OCI-LY7 (cell line): ENCODE measurements around the gene RAD50. TPM values are rescaled to one million over a fixed set of nuclear protein-coding genes. Genes with fewer than 3 reads are reported as not detected.
"Not testable (repeated sequence)": the region's sequence is repeated elsewhere in the genome, so short reads cannot be mapped to it uniquely, and the experiment has no call there.

Experiments used
- BruUV-seq: library from RNA; stranded (reverse); fragments of 400-500 nt; replicated peaks from 2 replicates; lab custom pipeline; 2021; lab: Mats Ljungman, UMichigan
- CTCF ChIA-PET: fragments of 300-600 bp; sonication (Branson Sonifier 250); formaldehyde crosslinking; loops from one replicate; lab custom pipeline; 2022; ENCODE audit warnings: antibody characterized with exemption; ENCODE audit not compliant: unreplicated experiment; lab: Charles Lee
- POLR2A ChIA-PET: fragments of 300-600 bp; sonication (Branson Sonifier 250); formaldehyde crosslinking; loops from one replicate; lab custom pipeline; 2022; ENCODE audit warnings: antibody characterized with exemption; lab: Charles Lee
- DNase-seq: peaks from one replicate; pipeline ENCODE4 v3.0.0-alpha.2; 2015; ENCODE audit warnings: low spot score
- H2AFZ ChIP-seq: fragments of 200-600 bp; sonication (generic), shearing (Covaris generic); 2 replicates; pipeline ENCODE4 v1.6.1; 2014; ENCODE audit warnings: mild to moderate bottlenecking, antibody characterized with exemption, low read length, moderate library complexity
- H3K27ac ChIP-seq: fragments of 200-600 bp; sonication (generic); 2 replicates; pipeline ENCODE4 v1.5.1; 2014; ENCODE audit warnings: mixed run types, low read depth, mild to moderate bottlenecking, moderate library complexity, low read length, inconsistent platforms; ENCODE audit not compliant: poor library complexity, severe bottlenecking
- H3K36me3 ChIP-seq: fragments of 200-600 bp; sonication (generic); 2 replicates; pipeline ENCODE4 v1.6.1; 2014; ENCODE audit warnings: mild to moderate bottlenecking, antibody characterized with exemption, low read length, moderate library complexity, mixed read lengths; ENCODE audit not compliant: insufficient read depth
- H3K4me1 ChIP-seq: fragments of 200-600 bp; sonication (generic); 2 replicates; pipeline ENCODE4 v1.5.1; 2014; ENCODE audit warnings: mild to moderate bottlenecking, low read length; ENCODE audit not compliant: insufficient read depth, poor library complexity, severe bottlenecking
- H3K4me2 ChIP-seq: fragments of 200-600 bp; sonication (generic); 2 replicates; pipeline ENCODE4 v1.6.1; 2014; ENCODE audit warnings: mild to moderate bottlenecking, low read length
- H3K4me3 ChIP-seq: fragments of 200-600 bp; sonication (generic); 2 replicates; pipeline ENCODE4 v1.5.1; 2014; ENCODE audit warnings: mild to moderate bottlenecking, low read depth, low read length; ENCODE audit not compliant: poor library complexity, severe bottlenecking
- H3K79me2 ChIP-seq: fragments of 200-600 bp; sonication (generic); 2 replicates; pipeline ENCODE4 v1.6.1; 2016; ENCODE audit warnings: low read depth, mild to moderate bottlenecking, low read length, moderate library complexity, mixed read lengths; ENCODE audit not compliant: insufficient read depth
- H3K9me2 ChIP-seq: fragments of 200-600 bp; sonication (generic); 2 replicates; pipeline ENCODE4 v1.6.1; 2016; ENCODE audit warnings: mild to moderate bottlenecking, low read length, mixed read lengths; ENCODE audit not compliant: insufficient read depth
- H3K9me3 ChIP-seq: fragments of 200-600 bp; sonication (generic); 2 replicates; pipeline ENCODE4 v1.6.1; 2014; ENCODE audit warnings: mild to moderate bottlenecking, mixed run types, low read length, mixed read lengths
- H4K20me1 ChIP-seq: fragments of 200-600 bp; sonication (generic); 2 replicates; pipeline ENCODE4 v1.6.1; 2014; ENCODE audit warnings: mild to moderate bottlenecking, antibody characterized with exemption, low read length, moderate library complexity, mixed read lengths; ENCODE audit not compliant: insufficient read depth
- CTCF ChIP-seq: fragments of 200-600 bp; sonication (generic); conservative IDR thresholded peaks from 2 replicates; pipeline ENCODE4 v1.5.1; 2014; ENCODE audit warnings: mild to moderate bottlenecking, antibody characterized with exemption, low read length, moderate library complexity, mixed read lengths
- EZH2phosphoT487 ChIP-seq: fragments of 200-600 bp; sonication (generic); IDR thresholded peaks from 2 replicates; pipeline ENCODE4 v1.6.1; 2018; ENCODE audit warnings: low read depth, borderline replicate concordance, mild to moderate bottlenecking, mixed run types, antibody characterized with exemption, low read length, moderate library complexity, mixed read lengths
- intact Hi-C: fragments of 100-400 bp; cut with micrococcal nuclease; formaldehyde crosslinking; loops from one replicate; pipeline ENCODE4 v1.10.0; 2022; ENCODE audit not compliant: unreplicated experiment
- total RNA-seq, 2 experiments: library from RNA; depleted of rRNA in 1 of 2; stranded (reverse); fragments of >200 nt in 1 of 2; shearing (Covaris generic) in 1 of 2; gene quantifications; 2 replicates each; pipeline ENCODE4 v1.2.3, GENCODE V29; 2014 to 2022

RAD50 gene
- total RNA-seq, 2 experiments from 2014 or later = 24.0 to 59.8 TPM

- Histone ChIP-seq H3K4me3 (no peak overlapping the region), H3K79me2 (peaks cover 37% of the 10 kb centered on the region), H3K4me1 (peaks cover 15% of the 10 kb centered on the region), H3K9me3 (peaks cover 31% of the 10 kb centered on the region; the same call in 1 of the 2 replicates), H3K27ac (no peak overlapping the region), H3K4me2 (no peak overlapping the region), H3K9me2 (no peaks in the 10 kb centered on the region), H3K36me3 (peaks cover 72% of the 10 kb centered on the region), H4K20me1 (no peaks in the 10 kb centered on the region), H2AFZ (no peak overlapping the region)
- POLR2A ChIA-PET = no interaction called here
- TF ChIP-seq CTCF = no peak
- TF ChIP-seq EZH2phosphoT487 = no peak
- no TSS peak for BruUV-seq
- intact Hi-C loops = no loop called here
- no peak for DNase-seq
- CTCF ChIA-PET = no interaction called here
Observed at GRCh38 chr5:132561601-132562000, 4.8 kb downstream of the RAD50 start.

- H3K4me2 ChIP-seq, H3K4me1 ChIP-seq, H3K27ac ChIP-seq, BruUV-seq, H4K20me1 ChIP-seq, CTCF ChIA-PET, H3K9me2 ChIP-seq, intact Hi-C loops, H3K4me3 ChIP-seq, POLR2A ChIA-PET, H2AFZ ChIP-seq, DNase-seq: not testable (repeated sequence)
- Histone ChIP-seq H3K36me3 (peaks cover 96% of the 10 kb centered on the region), H3K79me2 (peaks cover 22% of the 10 kb centered on the region), H3K9me3 (peaks cover 31% of the 10 kb centered on the region; the same call in 1 of the 2 replicates)
Observed at GRCh38 chr5:132564555-132564954, 7.8 kb downstream of the RAD50 start.

- BruUV-seq = no TSS peak
- Histone ChIP-seq H3K9me3 (peaks cover 31% of the 10 kb centered on the region; the same call in 1 of the 2 replicates), H4K20me1 (no peaks in the 10 kb centered on the region), H3K4me1 (no peaks in the 10 kb centered on the region), H2AFZ (no peak overlapping the region), H3K36me3 (peaks cover 97% of the 10 kb centered on the region), H3K27ac (no peak overlapping the region), H3K4me3 (no peak overlapping the region), H3K79me2 (peaks cover 11% of the 10 kb centered on the region; the same call in 1 of the 2 replicates), H3K9me2 (no peaks in the 10 kb centered on the region), H3K4me2 (no peak overlapping the region)
- DNase-seq = no peak
- ChIA-PET CTCF (no interaction called here), POLR2A (interaction anchor here (1.0 to 1.3 kb wide), 5 partner anchors 10 to 300 kb away, joined by 3 to 4 read pairs (median 3); partner anchors contain the start of genes GDF9, IL5, RAD50 and UQCRQ)
- intact Hi-C loops = no loop called here
- TF ChIP-seq EZH2phosphoT487 (no peak), CTCF (no peak)
Observed at GRCh38 chr5:132566657-132567056, 9.9 kb downstream of the RAD50 start.
